GM12891 (cell line): ENCODE measurements around the gene ABCG4.

Experiments
- POLR2A ChIP-seq: IDR thresholded peaks from 2 replicates; pipeline ENCODE4 v1.6.1; 2011; ENCODE audit warnings: low read depth, low read length, control low read depth
- POLR2AphosphoS5 ChIP-seq: IDR thresholded peaks from 2 replicates; pipeline ENCODE4 v1.6.1; 2011; ENCODE audit warnings: low read depth, low read length, control low read depth
- SPI1 ChIP-seq: IDR thresholded peaks from 2 replicates; pipeline ENCODE4 v1.6.1; 2011; ENCODE audit warnings: low read depth, low read length, control low read depth
- TAF1 ChIP-seq: IDR thresholded peaks from 2 replicates; pipeline ENCODE4 v1.6.1; 2011; ENCODE audit warnings: low read depth, low read length, control low read depth

DNA sequence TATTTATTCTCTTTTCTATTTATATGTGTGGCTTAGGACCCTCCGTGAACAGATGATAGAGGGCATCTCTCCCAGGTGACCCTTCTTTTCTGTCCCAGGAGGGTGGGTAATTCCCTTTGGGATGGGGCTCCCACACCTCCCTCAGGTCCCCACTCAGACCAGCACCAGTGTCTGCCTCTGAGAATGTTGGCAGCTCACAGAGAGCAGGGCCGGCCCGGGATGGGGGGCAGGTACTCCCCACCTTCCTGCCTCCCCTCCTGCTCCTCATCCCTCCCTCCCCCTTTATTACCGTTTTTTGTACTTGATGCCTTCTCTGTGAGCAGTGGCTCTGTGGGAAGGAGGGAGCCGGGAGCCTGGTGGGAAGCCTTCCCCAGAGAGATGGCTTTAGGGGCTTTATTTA, 32.3 kb upstream of the ABCG4 start:
- no peak for TF ChIP-seq POLR2AphosphoS5
- TF ChIP-seq POLR2A: no peak
- TF ChIP-seq TAF1: no peak
- TF ChIP-seq SPI1: no peak
